Fibroblast of pulmonary artery (primary cell): ENCODE measurements around the gene ACSL4.
"Not testable (repeated sequence)": the region's sequence is repeated elsewhere in the genome, so short reads cannot be mapped to it uniquely, and the experiment has no call there.

Experiments
- DNase-seq: peaks from one replicate; pipeline ENCODE4 v3.0.0-alpha.2; 2010; ENCODE audit warnings: low read depth
- H3K4me3 ChIP-seq: replicated peaks from 2 replicates; pipeline ENCODE4 v1.5.1; 2011; ENCODE audit warnings: low read depth, mild to moderate bottlenecking, control low read depth, low read length, moderate library complexity
- CTCF ChIP-seq: IDR thresholded peaks from 2 replicates; pipeline ENCODE4 v1.5.1; 2011; ENCODE audit warnings: mild to moderate bottlenecking, control low read depth, low read length, inconsistent platforms; ENCODE audit errors: missing control alignments

Gene ACSL4

GRCh38 chrX:109732017-109732801 is 848 bp downstream of the ACSL4 start:
- H3K4me3 ChIP-seq, result peak overlapping the region; percentile 89
- peak; percentile 60 for DNase-seq

GRCh38 chrX:109728173-109728535 is 4.9 kb downstream of the ACSL4 start:
- H3K4me3 ChIP-seq, result peak overlapping the region; percentile 28
- TF ChIP-seq CTCF, result no peak
- DNase-seq, result no peak

More at GRCh38 chrX:109732017-109732801, 848 bp downstream of the ACSL4 start:
- TF ChIP-seq CTCF, result no peak

GRCh38 chrX:109724971-109725370 is 8.1 kb downstream of the ACSL4 start:
- DNase-seq, H3K4me3 ChIP-seq: not testable (repeated sequence)

- no peak for DNase-seq
- no peak overlapping the region for H3K4me3 ChIP-seq
- no peak for TF ChIP-seq CTCF
Measured at GRCh38 chrX:109720947-109721346, 12.1 kb downstream of the ACSL4 start.

- no peak for DNase-seq
- TF ChIP-seq CTCF, result no peak
- H3K4me3 ChIP-seq, result no peak overlapping the region
Measured at GRCh38 chrX:109719264-109719663, 13.8 kb downstream of the ACSL4 start.

- H3K4me3 ChIP-seq, result no peak overlapping the region
- no peak for TF ChIP-seq CTCF
- DNase-seq, result peak; percentile 28
Measured at GRCh38 chrX:109716431-109717028, 16.5 kb downstream of the ACSL4 start.

GRCh38 chrX:109714340-109714958 is 18.6 kb downstream of the ACSL4 start:
- peak; percentile 72 for DNase-seq
- TF ChIP-seq CTCF, result no peak
- H3K4me3 ChIP-seq, result no peak overlapping the region
